ENCODE results near the gene CCT3. TPM values are rescaled to one million over a fixed set of nuclear protein-coding genes. Genes with fewer than 3 reads are reported as not detected.
"Not testable (repeated sequence)": the region's sequence is repeated elsewhere in the genome, so short reads cannot be mapped to it uniquely, and the experiment has no call there.

Gene CCT3
- polyA plus RNA-seq, 1 donor: 326 TPM

- DNase-seq: no peak
Measured at GRCh38 chr1:156337052-156337887, 822 bp downstream of the CCT3 start.

DNA sequence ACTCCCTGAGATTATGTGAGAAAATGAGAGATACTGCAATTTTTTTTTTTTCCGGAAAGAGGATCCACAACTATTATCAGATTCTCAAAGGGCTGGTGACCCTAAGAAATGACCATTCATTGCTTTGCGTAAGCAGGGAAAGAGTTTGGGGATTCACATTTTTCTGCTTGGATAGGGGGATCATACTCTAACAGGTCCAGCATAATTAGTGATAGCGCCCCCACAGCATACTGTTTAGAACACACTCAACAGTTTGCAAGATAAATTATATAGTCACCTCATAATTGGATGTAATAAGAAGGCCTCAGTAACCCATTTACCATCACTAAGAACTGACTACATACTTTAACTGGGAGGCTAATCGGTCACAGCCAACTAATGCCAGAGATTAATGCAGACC lies 1.9 kb downstream of the CCT3 start:
- no peak for DNase-seq

GRCh38 chr1:156323179-156323578 lies 14.9 kb downstream of the CCT3 start:
- DNase-seq: not testable (repeated sequence)

DNA sequence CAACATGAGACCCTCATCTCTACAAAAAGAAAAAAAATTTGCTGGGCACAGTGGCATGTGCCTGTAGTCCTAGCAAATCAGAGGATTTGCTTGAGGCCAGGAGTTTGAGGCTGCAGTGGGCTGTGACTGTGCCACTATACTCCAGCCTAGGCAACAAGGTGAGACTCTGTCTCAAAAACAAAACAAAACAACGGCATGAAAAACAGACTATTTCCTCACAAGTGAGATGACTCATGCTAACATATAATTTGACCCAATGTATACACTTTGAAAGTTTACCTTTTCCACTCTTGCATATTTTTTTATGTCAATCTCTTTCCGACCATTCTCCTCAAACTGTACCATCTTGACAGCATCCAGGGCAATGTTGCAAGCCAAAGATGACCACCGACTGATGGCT lies 17.5 kb downstream of the CCT3 start:
- DNase-seq: no peak

DNA sequence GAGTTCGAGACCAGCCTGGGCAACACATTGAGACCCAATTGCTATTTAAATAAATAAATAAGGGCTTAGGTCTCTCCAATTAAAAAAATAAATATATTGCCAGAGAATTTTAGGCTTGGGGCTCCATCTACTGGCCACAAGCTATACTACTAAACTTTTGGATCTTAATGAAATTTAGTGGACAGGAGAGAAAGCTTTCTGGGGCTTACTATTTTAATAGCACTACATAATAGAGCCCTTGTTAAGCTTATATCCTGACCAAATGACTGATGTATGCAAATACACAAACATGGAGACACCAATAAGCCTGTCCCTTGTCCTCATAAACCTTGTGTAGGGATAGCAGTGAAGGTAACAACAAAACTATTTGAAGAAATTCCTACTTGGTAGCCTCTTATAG lies 18.4 kb downstream of the CCT3 start:
- DNase-seq: no peak

- no peak for DNase-seq
Measured at GRCh38 chr1:156316909-156317308, 21.2 kb downstream of the CCT3 start.

DNA sequence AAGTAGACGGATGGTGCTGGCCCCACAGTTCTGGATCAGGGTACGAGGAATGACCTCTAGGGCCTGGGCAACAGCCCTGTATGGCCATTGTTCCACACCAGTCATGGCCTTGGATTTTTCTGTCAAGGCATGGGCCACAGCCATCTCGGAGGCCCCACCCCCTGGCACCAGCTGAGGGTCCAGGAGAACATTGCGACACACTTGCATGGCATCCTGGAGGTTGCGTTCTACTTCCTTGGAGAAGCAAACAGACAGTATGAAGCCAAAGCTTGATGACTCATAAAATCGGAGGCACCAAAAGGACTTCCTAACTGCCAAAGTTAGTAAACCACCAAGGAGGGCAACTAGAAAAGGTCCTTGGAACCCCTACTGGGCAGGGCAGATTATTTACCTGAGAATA lies 27.1 kb downstream of the CCT3 start:
- DNase-seq: no peak

DNA sequence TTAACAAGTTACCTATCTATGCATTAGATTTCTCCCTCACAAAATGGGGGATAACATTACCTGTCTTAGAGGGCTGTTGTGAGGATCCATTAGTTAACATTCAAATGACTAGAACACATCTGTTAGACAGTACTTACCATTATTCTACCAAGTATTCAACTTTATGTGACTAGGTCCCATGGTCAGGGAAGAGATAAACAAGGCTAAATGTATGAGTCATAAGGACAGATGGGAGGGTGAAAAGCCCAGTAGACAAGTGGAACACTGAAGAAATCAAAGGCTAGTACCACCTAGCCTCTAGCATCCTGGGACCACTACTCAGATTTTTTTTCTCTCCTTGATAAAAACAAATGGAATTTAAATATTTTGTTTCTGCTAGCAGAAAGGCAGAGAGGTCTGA lies 30.0 kb downstream of the CCT3 start:
- no peak for DNase-seq

GRCh38 chr1:156305215-156305614 lies 32.9 kb downstream of the CCT3 start:
- no peak for DNase-seq

DNA sequence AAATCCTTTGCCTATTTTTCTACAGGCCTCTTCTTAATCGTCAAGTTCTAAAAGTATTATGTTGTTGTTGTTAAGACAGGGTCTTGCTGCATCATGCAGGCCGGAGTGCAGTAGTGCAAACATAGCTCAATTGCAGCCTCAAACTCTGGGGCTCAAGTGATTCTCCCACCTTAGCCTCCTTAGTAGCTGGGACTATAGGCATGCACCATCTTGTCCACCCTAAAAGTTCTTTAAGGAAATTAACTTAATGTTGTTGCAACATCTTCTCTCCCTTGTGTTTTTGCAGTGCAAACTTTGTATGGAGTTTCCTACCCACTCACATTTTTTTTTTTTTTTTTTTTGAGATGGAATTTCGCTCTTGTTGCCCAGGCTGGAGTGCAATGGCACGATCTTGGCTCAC lies 34.9 kb downstream of the CCT3 start:
- DNase-seq: no peak

GRCh38 chr1:156298852-156299357 lies 39.2 kb downstream of the CCT3 start, which contains the start of gene VHLL:
TSS of gene VHLL (minus strand) at chr1:156299307. CDS start at chr1:156299189, 118 bp downstream.
- no peak for DNase-seq

DNA sequence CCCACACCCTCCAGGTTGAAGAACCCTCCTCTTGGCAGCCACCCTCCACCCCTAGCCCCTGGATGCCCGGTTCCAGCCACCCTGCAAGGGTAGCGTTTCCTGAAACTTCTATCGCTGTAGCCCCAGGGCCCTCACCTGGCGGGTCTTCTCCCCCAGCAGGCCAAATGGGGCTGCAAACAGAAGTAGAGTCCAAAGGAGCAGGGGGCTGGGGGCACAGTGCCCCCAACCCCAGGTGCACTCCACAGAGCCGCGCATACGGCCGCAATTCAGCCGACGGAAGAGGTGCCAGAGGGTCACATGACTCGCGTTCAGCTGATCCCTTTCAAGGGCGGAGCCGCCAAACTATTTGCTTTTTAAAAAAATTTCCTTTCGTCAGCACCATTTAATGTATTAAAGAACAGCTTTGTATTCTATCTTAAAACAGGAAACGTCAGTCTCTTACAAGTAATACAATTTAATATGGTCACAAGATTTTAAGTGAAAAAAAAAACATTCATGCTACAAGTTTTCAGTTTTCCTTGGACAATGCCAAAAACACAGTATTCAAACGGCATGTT lies 42.6 kb downstream of the CCT3 start, which contains the start of gene GLMP:
Gene GLMP (minus strand): TSS at position 289 of the 557 bp plus-strand sequence. CDS start 34 bp downstream, at position 255.
- peak; percentile 49 for DNase-seq

DNA sequence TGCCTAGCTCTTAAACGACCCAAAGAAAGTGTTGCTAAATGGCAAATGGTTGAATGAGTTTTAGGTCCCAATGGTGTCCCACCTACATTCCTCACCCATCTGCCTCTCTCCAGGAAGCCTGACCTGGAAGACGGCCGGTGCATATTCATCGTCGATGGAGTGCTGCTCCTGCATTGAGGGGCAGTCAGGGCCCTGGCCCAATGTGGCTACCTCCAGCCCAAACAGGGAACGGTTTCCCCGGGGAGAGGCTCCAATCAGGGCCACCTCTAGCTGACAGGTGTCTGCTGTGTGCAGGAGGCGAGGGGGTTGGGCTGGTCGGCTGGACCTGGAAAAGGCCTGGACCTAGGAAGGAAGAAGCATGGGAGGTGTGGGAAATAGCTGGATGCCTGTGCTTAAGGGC lies 44.2 kb downstream of the CCT3 start:
- no peak for DNase-seq

- DNase-seq: no peak
Measured at GRCh38 chr1:156293098-156293434, 45.0 kb downstream of the CCT3 start.

GRCh38 chr1:156291226-156292061 lies 46.6 kb downstream of the CCT3 start:
- DNase-seq: peak; percentile 74

DNA sequence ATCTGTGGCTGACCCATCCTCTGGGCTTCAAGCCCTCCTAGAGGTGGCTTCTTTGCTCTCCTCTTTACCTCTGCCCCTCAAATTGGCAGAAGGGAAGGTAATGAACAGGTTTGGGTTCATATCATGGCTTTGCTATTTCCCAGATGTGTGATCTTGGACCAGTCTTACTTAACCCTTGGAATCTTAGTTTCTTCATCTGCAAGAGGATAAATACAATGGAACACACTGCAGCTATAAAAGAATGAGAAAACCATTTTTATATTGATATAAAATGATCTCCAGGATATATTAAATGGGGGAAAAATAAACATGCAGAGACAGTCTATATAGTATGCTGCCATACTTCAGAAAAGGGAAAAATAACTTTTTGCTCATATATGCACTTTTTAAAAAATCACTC lies 48.2 kb downstream of the CCT3 start:
- no peak for DNase-seq

DNA sequence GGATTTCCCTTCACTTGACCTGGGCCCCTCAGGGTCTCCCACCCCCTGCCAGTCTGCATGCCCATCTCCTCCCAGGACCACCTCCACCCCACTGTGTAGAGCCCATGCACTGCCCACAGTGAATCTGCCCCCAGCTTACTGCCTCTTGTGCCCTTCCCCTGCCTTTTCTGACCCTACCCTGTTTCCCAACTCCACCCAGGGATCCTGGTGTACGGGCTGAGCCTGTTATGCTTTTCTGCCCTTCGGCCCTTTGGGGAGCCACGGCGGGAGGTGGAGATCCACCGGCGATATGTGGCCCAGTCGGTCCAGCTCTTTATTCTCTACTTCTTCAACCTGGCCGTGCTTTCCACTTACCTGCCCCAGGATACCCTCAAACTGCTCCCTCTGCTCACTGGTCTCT lies 52.0 kb downstream of the CCT3 start:
- DNase-seq: no peak

DNA sequence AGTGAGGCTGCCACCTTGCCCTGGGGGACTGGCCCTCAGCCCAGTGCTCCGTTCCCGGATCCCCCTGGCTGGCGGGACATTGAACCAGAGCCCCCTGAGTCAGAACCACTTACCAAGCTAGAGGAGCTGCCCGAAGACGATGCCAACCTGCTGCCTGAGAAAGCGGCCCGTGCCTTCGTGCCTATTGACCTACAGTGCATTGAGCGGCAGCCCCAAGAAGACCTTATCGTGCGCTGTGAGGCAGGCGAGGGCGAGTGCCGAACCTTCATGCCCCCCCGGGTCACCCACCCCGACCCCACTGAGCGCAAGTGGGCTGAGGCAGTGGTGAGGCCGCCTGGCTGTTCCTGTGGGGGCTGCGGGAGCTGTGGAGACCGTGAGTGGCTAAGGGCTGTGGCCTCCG lies 52.7 kb downstream of the CCT3 start:
- DNase-seq: no peak

GRCh38 chr1:156284757-156285156 lies 53.3 kb downstream of the CCT3 start:
- DNase-seq: no peak

DNA sequence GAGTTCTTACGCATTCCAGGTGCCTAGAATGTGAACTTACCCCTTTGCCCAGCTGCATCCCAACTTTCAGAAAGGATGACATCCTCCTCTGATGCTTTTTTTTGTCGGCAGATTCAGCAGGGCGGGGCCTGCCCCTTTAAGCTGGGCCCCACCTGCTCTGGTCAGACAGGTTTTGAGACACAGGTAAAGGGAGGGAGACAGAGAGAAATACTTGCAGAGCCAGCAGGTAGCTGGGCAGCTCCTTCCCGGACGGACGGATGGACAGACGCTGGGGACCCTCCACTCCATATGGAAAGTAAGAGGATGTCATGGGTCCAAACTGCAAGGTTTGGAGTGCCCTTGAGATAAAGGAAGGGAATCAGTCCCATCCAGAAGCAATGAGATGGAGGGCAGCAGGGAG lies 54.0 kb downstream of the CCT3 start, which contains the start of gene TMEM79:
Gene TMEM79 (plus strand): TSS at position 214 of the 400 bp plus-strand sequence. CDS start 902 bp downstream, outside the sequence.
- no peak for DNase-seq

GRCh38 chr1:156283521-156283920 lies 54.6 kb downstream of the CCT3 start:
- no peak for DNase-seq

DNA sequence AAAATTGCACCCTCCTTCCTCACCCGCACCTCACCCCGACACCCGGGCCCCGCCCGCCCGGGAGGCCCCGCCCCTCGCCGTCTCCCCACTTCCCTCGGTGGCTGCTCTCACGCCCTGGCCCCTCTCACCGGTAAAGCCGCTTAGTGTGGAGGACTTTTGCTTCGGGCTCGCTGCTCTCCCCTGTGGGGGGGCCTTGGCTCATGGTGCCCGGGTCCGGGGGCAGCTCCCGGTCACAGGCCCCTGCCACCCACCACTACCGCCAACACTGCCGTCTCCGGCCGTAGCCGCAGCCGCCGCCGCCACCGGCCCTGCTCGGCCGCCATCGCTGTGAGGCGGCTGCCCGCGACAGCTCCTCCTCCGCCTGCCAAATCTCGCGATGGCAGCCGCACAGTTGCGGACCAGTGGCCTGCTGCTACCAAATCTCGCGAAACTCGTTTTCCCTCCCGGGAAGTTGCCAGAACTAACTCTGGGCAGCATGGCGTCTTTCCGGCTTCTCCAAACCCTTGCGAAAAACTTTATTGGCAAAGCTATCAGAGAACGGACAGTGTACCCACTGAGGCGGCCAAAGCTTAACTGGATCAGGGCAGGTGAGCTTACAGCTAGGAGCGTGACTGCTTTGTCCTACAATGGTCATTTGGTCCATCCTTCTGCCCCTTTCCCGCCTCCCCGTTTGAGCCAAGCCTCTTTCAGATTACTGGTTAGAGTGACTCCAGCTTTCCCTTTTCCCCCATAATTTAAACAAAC lies 55.4 kb downstream of the CCT3 start, which contains the start of gene SMG5:
Gene SMG5 (minus strand): TSS at position 347 of the 744 bp plus-strand sequence. CDS start 145 bp downstream, at position 202.
- peak; percentile 98 for DNase-seq
